ENCODE data around the gene PLS3. TPM values are rescaled to one million over a fixed set of nuclear protein-coding genes. Genes with fewer than 3 reads are reported as not detected.

The PLS3 gene
- total and polyA plus RNA-seq, 2 of the 4 experiments (the other 2 are of a cell fraction): 158 to 252 TPM

- H4K20me1 ChIP-seq (ENCODE audit: insufficient read depth, low read length): no peaks in the 10 kb centered on the region
- ATAC-seq (ENCODE audit: low read depth): peak; percentile 35; the same call in 1 of the 2 replicates
- dilution Hi-C loops (cut with HindIII; ENCODE audit: low sequenced_read_pairs, unreplicated experiment): no loop called here
- BruUV-seq (replicated peaks): no TSS peak
- H4K5ac ChIP-seq (ENCODE audit: low read depth, low read length): no peak overlapping the region
- H2BK15ac ChIP-seq (ENCODE audit: low read depth, low read length): no peak overlapping the region
- H3K56ac ChIP-seq (ENCODE audit: extremely low read depth, insufficient read depth, low read length): no peak overlapping the region; the same call in 1 of the 2 replicates
- in situ Hi-C loops (cut with MboI; ENCODE audit: low sequenced_read_pairs): no loop called here
- H4K91ac ChIP-seq (ENCODE audit: insufficient read depth, low read depth, low read length): no peak overlapping the region
- CTCF ChIA-PET: interaction anchor here (0.5 kb wide), 1 partner anchor 280 kb away, joined by 3 read pairs; no protein-coding TSS in a partner anchor
- peaks cover 3% of the 10 kb centered on the region; the same call in 1 of the 2 replicates for H3K9me1 ChIP-seq (ENCODE audit: insufficient read depth, low read length)
- H2BK5ac ChIP-seq (ENCODE audit: low read depth, low read length, poor library complexity, severe bottlenecking): peak overlapping the region; percentile 73
- H3K36me3 ChIP-seq (ENCODE audit: control insufficient read depth, insufficient read depth, low read length): peaks cover 9% of the 10 kb centered on the region
- peaks cover 0 to 10% of the 10 kb centered on the region in 2 experiments; a peak in 1 of 4 replicates for H3K79me1 ChIP-seq (ENCODE audit: low read depth in 1 of 2, low read length in 2 of 2)
- no CpG with 5 or more reads among the region's 3 CpGs for WGBS, 2 experiments (ENCODE audit: extremely low coverage in 2 of 2, insufficient read length in 1 of 2)
- peaks cover 2% of the 10 kb centered on the region; the same call in 1 of the 2 replicates for H3K4me1 ChIP-seq (ENCODE audit: control insufficient read depth, insufficient read depth, low read length)
- no peak overlapping the region; the same call in 1 of the 2 replicates for H2BK120ac ChIP-seq (ENCODE audit: low read depth, low read length)
- peaks cover 3% of the 10 kb centered on the region for H3K27me3 ChIP-seq (ENCODE audit: control insufficient read depth, insufficient read depth, low read length)
- peak; percentile 61 for DNase-seq
- H3K4me2 ChIP-seq (ENCODE audit: low read depth, low read length): no peak overlapping the region
- H3K27ac ChIP-seq (ENCODE audit: insufficient read depth, low read length): no peak overlapping the region
- H3K9ac ChIP-seq (ENCODE audit: low read depth, low read length): no peak overlapping the region
- H3K18ac ChIP-seq (ENCODE audit: low read depth, low read length): no peak overlapping the region; the same call in 1 of the 2 replicates
- peak overlapping the region in 1 of 2 experiments; percentile 69; a peak in 2 of 4 replicates for H4K8ac ChIP-seq (ENCODE audit: low read depth in 2 of 2, low read length in 2 of 2)
- TF ChIP-seq CTCF (conservative IDR thresholded peaks at IDR 0.05; ENCODE audit: low read depth, low read length): no peak
- TF ChIP-seq NFE2L2 (IDR thresholded peaks at IDR 0.05; ENCODE audit: low read depth, low read length): no peak
- no peak for TF ChIP-seq RCOR1 (IDR thresholded peaks at IDR 0.05; ENCODE audit: insufficient replicate concordance, low read length)
- no peak for TF ChIP-seq BHLHE40 (IDR thresholded peaks at IDR 0.05; ENCODE audit: low read depth, low read length)
- no peak for TF ChIP-seq RAD21 (IDR thresholded peaks at IDR 0.05; ENCODE audit: low read length)
- no peak for TF ChIP-seq POLR2A (IDR thresholded peaks at IDR 0.05; ENCODE audit: low read depth, low read length)
- no peak for TF ChIP-seq MXI1 (IDR thresholded peaks at IDR 0.05; ENCODE audit: borderline replicate concordance, low read depth, low read length)
- TF ChIP-seq RFX5 (IDR thresholded peaks at IDR 0.05; ENCODE audit: low read depth, low read length): no peak
- TF ChIP-seq MAZ (IDR thresholded peaks at IDR 0.05; ENCODE audit: borderline replicate concordance, low read depth, low read length): no peak
- no peak for TF ChIP-seq MAFK (IDR thresholded peaks at IDR 0.05; ENCODE audit: low read depth, low read length)
- no peak overlapping the region for H2BK20ac ChIP-seq (ENCODE audit: low read depth, low read length)
- H3K9me3 ChIP-seq (ENCODE audit: control insufficient read depth, insufficient read depth, low read length): no peaks in the 10 kb centered on the region
- H2AFZ ChIP-seq (replicated peaks; ENCODE audit: low read length, poor library complexity): no peak overlapping the region
- no peak overlapping the region for H3K4me3 ChIP-seq (ENCODE audit: insufficient read depth, low read depth, low read length)
- intact Hi-C loops (cut with micrococcal nuclease): no loop called here
- POLR2A ChIA-PET (ENCODE audit: unreplicated experiment): no interaction called here
- H3K14ac ChIP-seq (replicated peaks; ENCODE audit: low read depth, low read length): no peak overlapping the region
- H3K4ac ChIP-seq (ENCODE audit: low read depth, low read length): peak overlapping the region; percentile 70
- peak overlapping the region; percentile 59; the same call in 1 of the 2 replicates for H3K23ac ChIP-seq (ENCODE audit: low read depth, low read length)
- H2AK5ac ChIP-seq (ENCODE audit: low read depth, low read length): no peak overlapping the region
- peak overlapping the region; percentile 79 for H2AK9ac ChIP-seq (replicated peaks; ENCODE audit: low read depth, low read length, poor library complexity)
These were observed 71.5 kb downstream of the PLS3 start for GRCh38 chrX:115632455-115632854.

All from IMR-90 (cell line).